Smooth muscle cell (in vitro differentiated cells): Measurements from ENCODE around the gene RPS21. TPM values are rescaled to one million over a fixed set of nuclear protein-coding genes. Genes with fewer than 3 reads are reported as not detected.

ENCODE experiments used
- DNase-seq: peaks from one replicate; lab custom pipeline; 2025; ENCODE audit not compliant: unreplicated experiment; lab: John Stamatoyannopoulos, UW
- H2AFZ ChIP-seq: fragments of 200-600 bp; sonication (generic); 2 replicates; pipeline ENCODE4 v1.6.0; 2016; ENCODE audit warnings: antibody characterized with exemption, low read depth, mild to moderate bottlenecking
- H3F3A ChIP-seq: fragments of 200-600 bp; sonication (generic); 2 replicates; pipeline ENCODE4 v1.6.0; 2017; ENCODE audit warnings: antibody characterized with exemption, low read depth
- H3K27ac ChIP-seq: fragments of 200-600 bp; sonication (generic); 2 replicates; pipeline ENCODE4 v1.5.1; 2016; ENCODE audit warnings: low read depth, mild to moderate bottlenecking
- H3K27me3 ChIP-seq: fragments of 200-600 bp; sonication (generic); 2 replicates; pipeline ENCODE4 v1.6.1; 2016; ENCODE audit warnings: low read depth, mild to moderate bottlenecking
- H3K36me3 ChIP-seq: fragments of 200-600 bp; sonication (generic); 2 replicates; pipeline ENCODE4 v1.5.1; 2016; ENCODE audit warnings: low read depth
- H3K4me1 ChIP-seq: fragments of 200-600 bp; sonication (generic); 2 replicates; pipeline ENCODE4 v1.5.1; 2016; ENCODE audit warnings: low read depth
- H3K4me2 ChIP-seq: fragments of 200-600 bp; sonication (generic); 2 replicates; pipeline ENCODE4 v1.6.0; 2016; ENCODE audit warnings: mild to moderate bottlenecking
- H3K4me3 ChIP-seq: fragments of 200-600 bp; sonication (generic); 2 replicates; pipeline ENCODE4 v1.5.1; 2016; ENCODE audit warnings: mild to moderate bottlenecking
- H3K79me2 ChIP-seq: fragments of 200-600 bp; sonication (generic); 2 replicates; pipeline ENCODE4 v1.6.0; 2016; ENCODE audit warnings: low read depth, mild to moderate bottlenecking
- H3K9ac ChIP-seq: fragments of 200-600 bp; sonication (generic); 2 replicates; pipeline ENCODE4 v1.6.0; 2016; ENCODE audit warnings: low read depth
- H3K9me3 ChIP-seq: fragments of 200-600 bp; sonication (generic); replicated peaks from 2 replicates; pipeline ENCODE4 v1.5.1; 2016; ENCODE audit warnings: low read depth
- H4K20me1 ChIP-seq: fragments of 200-600 bp; sonication (generic); 2 replicates; pipeline ENCODE4 v1.6.0; 2016; ENCODE audit warnings: low read depth
- WGBS: methylation state at CpG from one replicate; pipeline ENCODE4 v1.1.7; 2016; ENCODE audit warnings: low lambda C conversion rate; 5-methylcytosine and 5-hydroxymethylcytosine counted together
- polyA plus RNA-seq: library from polyadenylated mRNA; unstranded; fragments of >200 nt; fragmentation: Nextera tagmentation; extraction: Ambion mirVana; gene quantifications from 2 replicates; pipeline ENCODE4 v1.2.1, GENCODE V29; 2016
- total RNA-seq: library from RNA; depleted of rRNA; stranded (reverse); fragments of >200 nt; gene quantifications from 2 replicates; pipeline ENCODE4 v1.2.3, GENCODE V29; 2014
- TF ChIP-seq, protein P1 (sequence below): fragments of 200-600 bp; sonication (generic); IDR thresholded peaks from 2 replicates; pipeline ENCODE4 v1.5.1; 2017; ENCODE audit warnings: borderline replicate concordance, mild to moderate bottlenecking, antibody characterized with exemption; ENCODE audit not compliant: insufficient read depth, poor library complexity, severe bottlenecking

The RPS21 gene
- total and polyA plus RNA-seq, 2 experiments from 2014 or later = 438 to 4,082 TPM

DNA sequence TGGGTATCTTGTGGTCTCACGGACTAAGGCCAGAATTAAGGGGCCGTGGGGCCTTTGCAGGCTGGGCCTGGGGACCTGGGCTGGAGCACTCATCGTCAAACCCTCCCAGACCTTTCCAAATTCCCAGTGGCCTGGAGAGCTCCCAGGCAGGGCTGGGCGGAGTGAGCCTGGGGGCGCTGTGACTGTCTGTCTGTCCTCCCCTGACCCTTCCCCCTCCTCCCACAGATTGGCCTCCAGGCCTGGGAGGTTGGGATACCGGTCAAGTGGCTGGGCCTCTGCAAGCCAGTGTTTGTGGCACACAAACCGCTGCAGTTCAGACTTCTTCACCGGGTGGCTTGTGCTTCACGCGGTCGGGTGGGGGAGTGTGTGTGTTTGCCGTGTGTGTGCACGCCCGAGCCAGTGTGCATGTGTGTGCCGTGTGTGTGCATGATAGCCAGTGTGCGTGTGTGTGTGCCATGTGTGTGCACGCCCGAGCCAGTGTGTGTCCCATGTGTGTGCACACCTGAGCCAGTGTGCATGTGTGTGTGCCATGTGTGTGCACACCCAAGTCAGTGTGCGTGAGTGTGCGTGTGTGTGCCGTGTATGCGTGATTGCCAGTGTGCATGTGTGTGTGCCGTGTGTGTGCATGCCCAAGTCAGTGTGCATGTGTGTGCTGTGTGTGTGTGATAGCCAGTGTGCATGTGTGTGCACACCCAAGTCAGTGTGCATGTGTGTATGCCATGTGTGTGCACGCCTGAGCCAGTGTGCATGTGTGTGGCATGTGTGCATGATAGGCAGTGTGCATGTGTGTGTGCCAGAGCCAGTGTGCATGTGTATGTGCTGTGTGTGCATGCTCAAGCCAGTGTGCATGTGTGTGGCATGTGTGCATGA, 34.2 kb downstream of the RPS21 start:
- no peaks in the 10 kb centered on the region for H3K4me1 ChIP-seq

DNA sequence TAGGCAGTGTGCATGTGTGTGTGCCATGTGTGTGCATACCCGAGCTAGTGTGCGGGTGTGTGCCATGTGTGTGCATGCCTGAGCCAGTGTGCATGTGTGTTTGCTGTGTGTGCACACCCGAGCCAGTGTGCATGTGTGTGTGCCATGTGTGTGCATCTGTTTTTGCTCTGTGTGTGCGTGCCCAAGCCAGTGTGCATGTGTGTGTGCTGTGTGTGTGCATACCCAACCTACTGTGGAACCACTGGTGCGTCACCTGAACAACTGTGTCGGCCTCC, 34.8 kb downstream of the RPS21 start:
- DNase-seq = no peak
- H4K20me1 ChIP-seq = no peaks in the 10 kb centered on the region
- H3K79me2 ChIP-seq = no peaks in the 10 kb centered on the region
- H3K27me3 ChIP-seq = no peaks in the 10 kb centered on the region
- H2AFZ ChIP-seq = no peak overlapping the region
- H3K9ac ChIP-seq = no peak overlapping the region
- H3K4me1 ChIP-seq = no peaks in the 10 kb centered on the region
- H3K27ac ChIP-seq = no peak overlapping the region
- H3K4me2 ChIP-seq = no peak overlapping the region
- WGBS = 100% methylated on average over 4 of the region's 6 CpGs
- no peaks in the 10 kb centered on the region for H3K9me3 ChIP-seq
- TF ChIP-seq, protein P1, sequence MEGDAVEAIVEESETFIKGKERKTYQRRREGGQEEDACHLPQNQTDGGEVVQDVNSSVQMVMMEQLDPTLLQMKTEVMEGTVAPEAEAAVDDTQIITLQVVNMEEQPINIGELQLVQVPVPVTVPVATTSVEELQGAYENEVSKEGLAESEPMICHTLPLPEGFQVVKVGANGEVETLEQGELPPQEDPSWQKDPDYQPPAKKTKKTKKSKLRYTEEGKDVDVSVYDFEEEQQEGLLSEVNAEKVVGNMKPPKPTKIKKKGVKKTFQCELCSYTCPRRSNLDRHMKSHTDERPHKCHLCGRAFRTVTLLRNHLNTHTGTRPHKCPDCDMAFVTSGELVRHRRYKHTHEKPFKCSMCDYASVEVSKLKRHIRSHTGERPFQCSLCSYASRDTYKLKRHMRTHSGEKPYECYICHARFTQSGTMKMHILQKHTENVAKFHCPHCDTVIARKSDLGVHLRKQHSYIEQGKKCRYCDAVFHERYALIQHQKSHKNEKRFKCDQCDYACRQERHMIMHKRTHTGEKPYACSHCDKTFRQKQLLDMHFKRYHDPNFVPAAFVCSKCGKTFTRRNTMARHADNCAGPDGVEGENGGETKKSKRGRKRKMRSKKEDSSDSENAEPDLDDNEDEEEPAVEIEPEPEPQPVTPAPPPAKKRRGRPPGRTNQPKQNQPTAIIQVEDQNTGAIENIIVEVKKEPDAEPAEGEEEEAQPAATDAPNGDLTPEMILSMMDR = no peak
- no peak overlapping the region for H3K4me3 ChIP-seq
- H3F3A ChIP-seq = no peaks in the 10 kb centered on the region
- H3K36me3 ChIP-seq = no peaks in the 10 kb centered on the region

More for the DNA sequence above, 34.2 kb downstream of the RPS21 start:
- Histone ChIP-seq H3K27ac (no peak overlapping the region), H3K9me3 (no peaks in the 10 kb centered on the region), H3K36me3 (no peaks in the 10 kb centered on the region), H3K79me2 (no peaks in the 10 kb centered on the region), H2AFZ (no peak overlapping the region), H3K4me2 (no peak overlapping the region), H4K20me1 (no peaks in the 10 kb centered on the region), H3K9ac (no peak overlapping the region), H3K27me3 (no peaks in the 10 kb centered on the region), H3F3A (no peaks in the 10 kb centered on the region), H3K4me3 (no peak overlapping the region)
- WGBS = 90% methylated on average over 24 of the region's 24 CpGs
- DNase-seq = no peak
- TF ChIP-seq, protein P1 = no peak

DNA sequence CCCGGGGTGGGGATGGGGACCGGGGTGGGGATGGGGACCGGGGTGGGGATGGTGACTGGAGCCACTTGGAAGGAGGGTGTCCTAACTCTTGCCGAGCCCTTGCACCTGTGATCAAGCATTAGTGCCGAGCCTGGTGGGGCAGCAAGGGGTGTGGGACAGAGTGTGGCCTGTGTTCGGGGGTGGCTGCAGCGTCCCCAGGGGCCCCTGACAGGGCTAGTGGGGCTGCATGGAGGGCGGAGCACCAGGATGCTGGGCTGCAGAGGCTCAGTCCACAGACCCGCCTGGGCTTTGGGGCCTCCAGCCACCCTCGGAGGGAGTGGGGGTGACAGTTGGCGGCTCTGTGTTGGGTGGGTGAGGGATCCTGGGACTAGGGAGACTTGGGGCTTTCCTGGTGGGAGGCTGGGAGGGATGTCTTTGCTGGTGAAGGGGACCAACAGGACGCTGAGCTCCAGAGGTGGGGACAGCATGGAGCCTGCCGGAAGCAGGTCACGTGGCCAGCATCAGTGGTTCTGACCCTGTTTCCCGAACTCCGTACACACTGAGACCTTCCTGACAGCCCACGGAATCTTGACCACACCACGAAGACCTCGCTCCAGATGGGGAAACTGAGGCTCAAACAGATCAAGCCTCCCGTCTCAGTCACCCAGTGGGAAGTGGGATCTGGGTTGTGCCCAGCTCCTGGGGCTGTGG, 35.9 kb downstream of the RPS21 start:
- Histone ChIP-seq H4K20me1 (no peaks in the 10 kb centered on the region), H3F3A (no peaks in the 10 kb centered on the region), H3K9ac (no peak overlapping the region), H3K4me3 (no peak overlapping the region), H3K79me2 (no peaks in the 10 kb centered on the region), H3K27me3 (no peaks in the 10 kb centered on the region), H3K4me2 (no peak overlapping the region), H3K36me3 (no peaks in the 10 kb centered on the region), H3K9me3 (no peaks in the 10 kb centered on the region), H3K4me1 (peaks cover 3% of the 10 kb centered on the region), H2AFZ (no peak overlapping the region), H3K27ac (no peak overlapping the region)
- TF ChIP-seq, protein P1 = no peak
- DNase-seq = no peak
- WGBS = 94% methylated on average over 17 of the region's 20 CpGs
